ENCODE data around the gene APBA2.

APBA2 gene

GRCh38 chr15:29012097-29012496 lies 126.3 kb downstream of the APBA2 start:
- DNase-seq (ENCODE audit: insufficient read length, low spot score) (no peak), FAIRE-seq (no peak)
- TF ChIP-seq, protein P1, sequence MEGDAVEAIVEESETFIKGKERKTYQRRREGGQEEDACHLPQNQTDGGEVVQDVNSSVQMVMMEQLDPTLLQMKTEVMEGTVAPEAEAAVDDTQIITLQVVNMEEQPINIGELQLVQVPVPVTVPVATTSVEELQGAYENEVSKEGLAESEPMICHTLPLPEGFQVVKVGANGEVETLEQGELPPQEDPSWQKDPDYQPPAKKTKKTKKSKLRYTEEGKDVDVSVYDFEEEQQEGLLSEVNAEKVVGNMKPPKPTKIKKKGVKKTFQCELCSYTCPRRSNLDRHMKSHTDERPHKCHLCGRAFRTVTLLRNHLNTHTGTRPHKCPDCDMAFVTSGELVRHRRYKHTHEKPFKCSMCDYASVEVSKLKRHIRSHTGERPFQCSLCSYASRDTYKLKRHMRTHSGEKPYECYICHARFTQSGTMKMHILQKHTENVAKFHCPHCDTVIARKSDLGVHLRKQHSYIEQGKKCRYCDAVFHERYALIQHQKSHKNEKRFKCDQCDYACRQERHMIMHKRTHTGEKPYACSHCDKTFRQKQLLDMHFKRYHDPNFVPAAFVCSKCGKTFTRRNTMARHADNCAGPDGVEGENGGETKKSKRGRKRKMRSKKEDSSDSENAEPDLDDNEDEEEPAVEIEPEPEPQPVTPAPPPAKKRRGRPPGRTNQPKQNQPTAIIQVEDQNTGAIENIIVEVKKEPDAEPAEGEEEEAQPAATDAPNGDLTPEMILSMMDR (IDR thresholded peaks at IDR 0.05; ENCODE audit: insufficient read depth, missing control alignments): no peak

GRCh38 chr15:29014493-29014892 lies 128.7 kb downstream of the APBA2 start:
- FAIRE-seq (no peak), DNase-seq (ENCODE audit: insufficient read length, low spot score) (no peak)
- TF ChIP-seq, protein P1 (IDR thresholded peaks at IDR 0.05; ENCODE audit: insufficient read depth, missing control alignments): no peak

DNA sequence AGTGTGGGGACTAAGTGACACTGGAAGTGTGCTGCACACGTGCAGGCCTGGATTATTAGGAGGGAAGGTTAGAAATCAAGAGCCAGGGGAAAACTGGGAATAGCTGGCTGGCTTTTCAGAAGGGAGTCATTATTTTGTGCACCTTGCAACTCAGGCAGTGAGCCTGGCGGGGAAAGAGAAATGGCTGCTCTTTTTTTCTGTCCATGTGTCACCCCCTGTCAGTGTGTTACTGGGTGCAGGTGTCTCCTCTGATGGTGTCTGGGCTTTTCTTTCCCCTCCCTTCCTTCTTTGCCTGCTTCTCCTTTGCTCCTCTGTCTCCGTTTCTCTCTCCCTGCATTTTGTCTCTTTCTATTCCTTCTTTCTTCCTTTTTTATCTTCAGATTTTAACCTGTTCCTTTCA lies 130.7 kb downstream of the APBA2 start:
- DNase-seq (ENCODE audit: insufficient read length, low spot score): no peak
- FAIRE-seq: no peak
- TF ChIP-seq, protein P1 (IDR thresholded peaks at IDR 0.05; ENCODE audit: insufficient read depth, missing control alignments): no peak

- no peak for FAIRE-seq
These were observed 132.5 kb downstream of the APBA2 start for GRCh38 chr15:29018120-29018805.

GRCh38 chr15:29018995-29019976 lies 133.5 kb downstream of the APBA2 start:
- DNase-seq (ENCODE audit: insufficient read length, low spot score): no peak
- no peak for FAIRE-seq
- TF ChIP-seq, protein P1 (IDR thresholded peaks at IDR 0.05; ENCODE audit: insufficient read depth, missing control alignments): no peak

More at GRCh38 chr15:29018120-29018805, 132.5 kb downstream of the APBA2 start:
- no peak for DNase-seq (ENCODE audit: insufficient read length, low spot score)
- TF ChIP-seq, protein P1 (IDR thresholded peaks at IDR 0.05; ENCODE audit: insufficient read depth, missing control alignments): no peak

- FAIRE-seq (no peak), DNase-seq (ENCODE audit: insufficient read length, low spot score) (no peak)
- TF ChIP-seq, protein P1 (IDR thresholded peaks at IDR 0.05; ENCODE audit: insufficient read depth, missing control alignments): no peak
These were observed 136.1 kb downstream of the APBA2 start for GRCh38 chr15:29021857-29022256.
